Measurements from ENCODE around the gene FCRLB. TPM values are rescaled to one million over a fixed set of nuclear protein-coding genes. Genes with fewer than 3 reads are reported as not detected.
"Not testable (repeated sequence)": the region's sequence is repeated elsewhere in the genome, so short reads cannot be mapped to it uniquely, and the experiment has no call there.

FCRLB gene
- 0.27 TPM in 1 of 2 replicates, not detected in the other for total RNA-seq
- long read RNA-seq, partial matches to known transcripts, result 0 of 1 reads
- long read RNA-seq, other reads (novel, unspliced or antisense), result 0 of 1 reads

GRCh38 chr1:161720956-161721737 is at the start of gene FCRLB:
Gene FCRLB, plus strand, starts transcription at chr1:161721544. Its CDS starts 1,129 bp downstream, at chr1:161722673.
- no peaks in the 10 kb centered on the region for H3K9me3 Mint-ChIP-seq (ENCODE audit: unreplicated experiment)
- no peak within 1 kb of the TSS for H3K27ac Mint-ChIP-seq (ENCODE audit: unreplicated experiment)
- DNase-seq (ENCODE audit: extremely low spot score, unreplicated experiment), result no peak
- peaks cover 33% of the 10 kb centered on the region for H3K27me3 Mint-ChIP-seq (ENCODE audit: unreplicated experiment)
- no peak for TF ChIP-seq CTCF (IDR thresholded peaks at IDR 0.05)
- no peaks in the 10 kb centered on the region for H3K36me3 Mint-ChIP-seq (ENCODE audit: unreplicated experiment)
- H3K4me3 Mint-ChIP-seq (ENCODE audit: unreplicated experiment), result no peak within 1 kb of the TSS
- peaks cover 8% of the 10 kb centered on the region for H3K4me1 Mint-ChIP-seq (ENCODE audit: unreplicated experiment)

- DNase-seq (ENCODE audit: extremely low spot score, unreplicated experiment); H3K36me3 Mint-ChIP-seq (ENCODE audit: unreplicated experiment); H3K9me3 Mint-ChIP-seq (ENCODE audit: unreplicated experiment); H3K27ac Mint-ChIP-seq (ENCODE audit: unreplicated experiment); H3K4me3 Mint-ChIP-seq (ENCODE audit: unreplicated experiment); H3K4me1 Mint-ChIP-seq (ENCODE audit: unreplicated experiment): not testable (repeated sequence)
- H3K27me3 Mint-ChIP-seq (ENCODE audit: unreplicated experiment), result peaks cover 18% of the 10 kb centered on the region
Measured at GRCh38 chr1:161673437-161673836, 47.9 kb upstream of the FCRLB start.

GRCh38 chr1:161674447-161674846 is 46.9 kb upstream of the FCRLB start:
- peaks cover 21% of the 10 kb centered on the region for H3K27me3 Mint-ChIP-seq (ENCODE audit: unreplicated experiment)
- H3K27ac Mint-ChIP-seq (ENCODE audit: unreplicated experiment); H3K4me3 Mint-ChIP-seq (ENCODE audit: unreplicated experiment); H3K9me3 Mint-ChIP-seq (ENCODE audit: unreplicated experiment); H3K4me1 Mint-ChIP-seq (ENCODE audit: unreplicated experiment); H3K36me3 Mint-ChIP-seq (ENCODE audit: unreplicated experiment); DNase-seq (ENCODE audit: extremely low spot score, unreplicated experiment): not testable (repeated sequence)

- H3K36me3 Mint-ChIP-seq (ENCODE audit: unreplicated experiment); H3K4me3 Mint-ChIP-seq (ENCODE audit: unreplicated experiment); H3K27ac Mint-ChIP-seq (ENCODE audit: unreplicated experiment); H3K4me1 Mint-ChIP-seq (ENCODE audit: unreplicated experiment); DNase-seq (ENCODE audit: extremely low spot score, unreplicated experiment); H3K9me3 Mint-ChIP-seq (ENCODE audit: unreplicated experiment): not testable (repeated sequence)
- H3K27me3 Mint-ChIP-seq (ENCODE audit: unreplicated experiment), result peaks cover 21% of the 10 kb centered on the region
Measured at GRCh38 chr1:161674908-161675307, 46.4 kb upstream of the FCRLB start.

- Mint-ChIP-seq H3K4me1 (ENCODE audit: unreplicated experiment) (no peaks in the 10 kb centered on the region), H3K27ac (ENCODE audit: unreplicated experiment) (no peak overlapping the region), H3K4me3 (ENCODE audit: unreplicated experiment) (no peak overlapping the region), H3K9me3 (ENCODE audit: unreplicated experiment) (no peaks in the 10 kb centered on the region), H3K27me3 (ENCODE audit: unreplicated experiment) (peaks cover 20% of the 10 kb centered on the region), H3K36me3 (ENCODE audit: unreplicated experiment) (no peaks in the 10 kb centered on the region)
- no peak for TF ChIP-seq CTCF (IDR thresholded peaks at IDR 0.05)
- no peak for DNase-seq (ENCODE audit: extremely low spot score, unreplicated experiment)
Measured at GRCh38 chr1:161676441-161676840, 44.9 kb upstream of the FCRLB start.

GRCh38 chr1:161676958-161677689 is 44.2 kb upstream of the FCRLB start:
- H3K4me1 Mint-ChIP-seq (ENCODE audit: unreplicated experiment), result no peaks in the 10 kb centered on the region
- no peaks in the 10 kb centered on the region for H3K9me3 Mint-ChIP-seq (ENCODE audit: unreplicated experiment)
- H3K27ac Mint-ChIP-seq (ENCODE audit: unreplicated experiment), result no peak overlapping the region
- peaks cover 25% of the 10 kb centered on the region for H3K27me3 Mint-ChIP-seq (ENCODE audit: unreplicated experiment)
- no peaks in the 10 kb centered on the region for H3K36me3 Mint-ChIP-seq (ENCODE audit: unreplicated experiment)
- TF ChIP-seq CTCF (IDR thresholded peaks at IDR 0.05), result no peak
- H3K4me3 Mint-ChIP-seq (ENCODE audit: unreplicated experiment), result no peak overlapping the region
- DNase-seq (ENCODE audit: extremely low spot score, unreplicated experiment), result no peak
